GM18870 (cell line): ENCODE measurements around the gene TEX261.

Source experiments
- ATAC-seq: cut with Tn5 transposase; IDR thresholded peaks from one replicate; pipeline ENCODE4 v1.9.1; 2021; ENCODE audit warnings: moderate library complexity; ENCODE audit not compliant: unreplicated experiment

TEX261 gene

DNA sequence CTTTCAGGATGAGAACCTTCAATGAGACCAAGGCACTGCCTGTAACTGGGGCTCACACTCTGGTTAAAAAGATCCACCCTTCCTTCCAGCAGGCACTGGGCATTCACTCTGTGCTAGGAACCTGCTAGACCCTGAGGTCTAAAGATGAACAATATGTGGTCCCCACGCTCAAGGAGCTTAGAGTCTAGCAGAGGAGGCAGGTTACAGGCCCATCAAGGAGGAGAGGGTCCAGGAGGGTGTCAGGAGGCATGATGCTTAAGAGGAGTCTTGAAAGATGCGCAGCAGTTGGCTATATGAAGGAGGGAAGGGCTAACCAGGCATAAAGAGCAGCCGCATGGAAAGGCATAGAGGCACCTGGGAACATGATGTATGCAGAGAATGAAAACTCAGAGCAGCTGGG, 11.7 kb downstream of the TEX261 start:
- no peak for ATAC-seq

DNA sequence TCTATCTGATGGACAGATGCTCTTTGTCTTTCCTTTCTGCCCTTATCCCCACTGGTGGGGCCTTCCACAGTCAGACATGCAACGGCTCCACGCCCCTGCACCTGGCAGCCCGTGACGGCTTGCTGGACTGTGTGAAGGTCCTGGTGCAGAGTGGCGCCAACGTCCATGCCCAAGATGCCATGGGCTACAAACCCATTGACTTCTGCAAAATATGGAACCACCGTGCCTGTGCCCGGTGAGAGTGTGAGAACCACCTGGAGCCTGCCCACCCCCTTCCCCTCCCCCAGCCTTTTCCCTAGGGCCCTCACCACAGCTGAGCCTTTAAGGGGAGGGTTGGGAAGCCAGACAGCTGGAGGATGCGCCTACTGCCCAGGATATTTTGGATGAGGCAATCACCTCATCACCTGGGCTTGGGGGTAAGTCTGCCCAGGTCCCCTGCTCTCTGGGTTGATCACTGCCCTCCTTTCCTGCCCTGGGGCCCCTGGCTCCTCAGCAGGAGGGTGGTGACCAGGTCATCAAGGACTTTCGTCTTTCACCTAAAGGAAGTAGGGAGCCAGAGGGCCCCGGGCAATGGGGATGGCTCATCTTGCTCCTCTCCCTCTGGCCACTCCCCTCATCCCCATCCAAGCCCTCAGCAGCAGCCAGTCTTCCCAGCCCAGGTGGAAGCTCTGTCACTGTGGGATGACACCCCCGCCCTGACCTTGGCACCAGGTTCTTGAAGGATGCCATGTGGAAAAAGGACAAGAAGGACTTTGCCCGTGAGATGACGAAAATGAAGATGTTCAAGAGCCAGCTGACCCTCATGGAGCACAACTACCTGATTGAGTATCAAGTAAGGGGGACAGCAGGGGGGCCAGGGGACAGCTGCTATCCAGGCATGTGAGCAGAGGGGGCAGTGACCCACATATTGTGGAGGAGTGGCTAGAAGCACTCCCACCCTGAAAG, 12.5 kb downstream of the TEX261 start:
- ATAC-seq = no peak

- ATAC-seq = no peak
Measured at GRCh38 chr2:70981421-70981820, 13.3 kb downstream of the TEX261 start.

DNA sequence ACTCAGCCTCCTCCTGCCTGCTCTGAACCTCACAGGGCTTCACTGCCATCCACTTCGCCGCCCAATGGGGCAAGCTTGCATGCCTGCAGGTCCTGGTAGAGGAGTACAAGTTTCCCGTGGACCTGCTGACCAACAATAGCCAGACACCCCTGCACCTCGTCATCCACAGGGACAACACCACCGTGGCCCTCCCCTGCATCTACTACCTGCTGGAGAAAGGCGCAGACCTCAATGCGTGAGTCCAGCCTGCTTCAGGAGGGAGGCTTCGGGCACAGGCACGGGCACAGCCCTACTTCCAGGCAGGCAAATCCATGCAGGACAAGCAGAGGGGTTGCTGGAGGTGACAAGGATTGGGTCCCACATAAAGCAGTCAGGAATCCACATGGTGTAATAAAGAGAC, 15.0 kb downstream of the TEX261 start:
- no peak for ATAC-seq

- no peak for ATAC-seq
Measured at GRCh38 chr2:70979180-70979488, 15.5 kb downstream of the TEX261 start.

GRCh38 chr2:70978341-70979179, 16.1 kb downstream of the TEX261 start, which contains the start of gene ANKRD53:
Gene ANKRD53 (plus strand): TSS chr2:70978630. CDS start chr2:70978646, 16 bp downstream.
- no peak for ATAC-seq

DNA sequence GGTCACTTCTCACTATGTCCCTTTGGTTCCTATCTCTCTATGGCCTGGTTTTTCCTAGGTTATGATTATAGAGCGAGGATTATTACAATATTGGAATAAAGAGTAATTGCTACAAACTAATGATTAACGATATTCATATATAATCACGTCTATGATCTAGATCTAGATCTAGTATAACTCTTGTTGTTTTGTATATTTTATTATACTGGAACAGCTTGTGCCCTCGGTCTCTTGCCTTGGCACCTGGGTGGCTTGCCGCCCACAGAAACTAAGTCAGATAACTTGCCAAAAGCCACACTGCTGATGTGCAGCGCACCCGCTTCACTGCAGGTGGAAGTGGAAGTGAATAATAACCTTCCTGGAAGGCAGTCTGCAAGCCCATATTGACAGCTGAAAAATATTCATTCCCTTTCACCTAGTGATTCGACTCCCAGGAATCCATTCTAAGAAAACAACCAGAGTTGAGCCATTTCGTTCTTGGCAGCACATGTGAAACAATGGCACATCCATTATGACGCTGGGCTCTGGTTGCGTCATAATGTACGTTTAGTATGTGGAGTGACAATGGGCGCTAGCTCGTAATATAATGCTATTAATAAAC, 17.0 kb downstream of the TEX261 start:
- ATAC-seq = no peak

GRCh38 chr2:70975237-70975636, 19.4 kb downstream of the TEX261 start:
- ATAC-seq = no peak

DNA sequence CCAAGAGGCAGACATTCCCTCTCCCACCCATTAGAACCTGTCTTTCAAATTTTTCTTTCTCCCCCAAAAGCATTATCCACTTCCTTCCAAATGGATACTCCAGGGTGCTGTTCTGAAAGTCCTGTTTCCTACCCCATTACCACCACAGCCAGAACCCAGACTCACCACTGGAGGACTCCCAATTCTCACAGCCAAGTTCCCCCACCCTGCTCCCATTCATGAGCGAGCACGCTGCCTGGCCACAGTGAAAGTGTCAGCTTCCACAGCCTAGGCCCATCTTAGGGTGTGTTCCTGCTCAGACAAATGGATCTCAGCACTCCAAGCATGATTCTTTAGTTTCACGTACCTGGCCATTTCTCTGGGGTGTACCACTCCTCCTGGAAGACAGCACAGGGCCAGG, 20.1 kb downstream of the TEX261 start:
- ATAC-seq = no peak

- no peak for ATAC-seq
Measured at GRCh38 chr2:70967189-70967588, 27.5 kb downstream of the TEX261 start.

- no peak for ATAC-seq
Measured at GRCh38 chr2:70966681-70967080, 28.0 kb downstream of the TEX261 start.

DNA sequence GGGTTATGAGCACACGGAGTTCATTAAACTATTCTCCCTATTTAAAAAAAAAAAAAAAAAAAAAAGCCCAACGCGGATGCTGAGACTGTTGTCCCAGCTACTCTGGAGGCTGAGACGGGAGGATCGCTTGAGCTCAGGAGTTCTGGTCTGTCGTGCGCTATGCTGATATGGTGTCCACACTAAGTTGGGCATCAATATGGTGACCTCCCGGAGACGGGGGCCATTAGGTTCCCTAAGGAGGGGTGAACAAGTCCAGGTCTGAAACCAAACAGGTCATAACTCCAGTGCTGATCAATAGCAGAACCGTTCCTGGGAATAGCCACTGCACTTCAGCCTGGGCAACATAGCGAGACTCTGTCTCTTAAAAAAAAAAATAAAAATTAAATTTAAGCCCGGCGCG, 29.2 kb downstream of the TEX261 start:
- no peak for ATAC-seq

GRCh38 chr2:70964596-70965386, 29.9 kb downstream of the TEX261 start:
- no peak for ATAC-seq

DNA sequence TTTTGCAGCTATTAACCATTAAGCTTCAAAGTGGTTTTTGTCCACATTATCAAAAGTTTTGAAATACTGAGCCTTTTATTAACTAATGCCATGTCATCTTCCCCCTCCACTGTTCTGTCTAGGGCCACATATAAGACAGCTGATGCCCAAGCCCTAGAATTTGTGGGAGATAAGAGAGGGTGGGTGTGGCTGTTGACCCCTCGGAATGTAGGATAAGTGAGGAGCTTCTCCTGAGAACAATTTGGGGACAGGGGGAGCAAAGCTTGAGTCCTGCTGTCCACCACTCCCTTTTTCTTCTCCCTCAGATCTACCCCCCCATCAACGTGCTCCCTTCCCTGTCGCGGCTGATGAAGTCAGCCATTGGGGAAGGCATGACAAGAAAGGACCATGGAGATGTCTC, 30.5 kb downstream of the TEX261 start:
- ATAC-seq = no peak

DNA sequence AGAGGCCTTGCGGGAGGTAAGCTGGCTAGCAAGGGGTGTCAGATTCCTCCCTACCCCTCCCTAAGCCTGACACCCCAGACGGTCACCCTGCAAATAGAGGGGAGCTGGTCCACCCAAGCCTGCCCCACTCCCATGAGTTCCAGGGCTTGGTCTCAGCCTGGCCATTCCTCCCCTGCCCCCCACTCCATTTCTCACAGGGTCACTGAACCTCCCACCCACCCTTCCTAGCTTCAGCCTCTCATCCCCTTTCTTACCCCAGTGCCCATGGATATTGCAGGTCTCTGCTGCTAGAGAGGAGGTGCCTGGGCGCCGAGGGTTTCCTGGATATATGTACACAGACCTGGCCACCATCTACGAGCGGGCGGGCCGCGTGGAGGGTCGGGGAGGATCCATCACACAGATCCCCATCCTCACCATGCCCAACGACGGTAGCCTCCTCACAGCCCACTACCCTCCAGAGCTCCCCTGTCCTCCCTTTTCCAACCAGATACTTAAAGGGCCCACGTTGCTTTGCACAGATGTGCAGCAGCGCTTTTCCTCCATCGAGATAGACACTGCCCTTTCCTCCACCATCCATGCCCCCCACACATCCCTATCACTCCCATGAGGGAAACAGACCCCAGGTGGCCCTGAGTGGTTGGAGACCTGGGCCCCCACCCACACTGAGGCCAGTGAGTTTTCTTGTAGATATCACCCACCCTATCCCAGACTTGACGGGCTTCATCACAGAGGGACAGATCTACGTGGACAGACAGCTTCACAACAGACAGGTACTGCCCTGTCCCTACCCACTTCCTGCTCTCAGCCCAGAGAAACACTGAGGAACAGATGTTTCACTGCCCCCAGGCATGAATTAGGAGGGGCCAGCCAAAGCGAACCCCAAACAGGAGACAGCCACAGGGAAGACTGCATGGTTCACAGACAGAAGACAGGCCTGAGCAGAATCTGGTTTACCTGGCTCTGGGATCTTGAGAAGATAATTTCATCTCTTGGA, 31.5 kb downstream of the TEX261 start:
- no peak for ATAC-seq

DNA sequence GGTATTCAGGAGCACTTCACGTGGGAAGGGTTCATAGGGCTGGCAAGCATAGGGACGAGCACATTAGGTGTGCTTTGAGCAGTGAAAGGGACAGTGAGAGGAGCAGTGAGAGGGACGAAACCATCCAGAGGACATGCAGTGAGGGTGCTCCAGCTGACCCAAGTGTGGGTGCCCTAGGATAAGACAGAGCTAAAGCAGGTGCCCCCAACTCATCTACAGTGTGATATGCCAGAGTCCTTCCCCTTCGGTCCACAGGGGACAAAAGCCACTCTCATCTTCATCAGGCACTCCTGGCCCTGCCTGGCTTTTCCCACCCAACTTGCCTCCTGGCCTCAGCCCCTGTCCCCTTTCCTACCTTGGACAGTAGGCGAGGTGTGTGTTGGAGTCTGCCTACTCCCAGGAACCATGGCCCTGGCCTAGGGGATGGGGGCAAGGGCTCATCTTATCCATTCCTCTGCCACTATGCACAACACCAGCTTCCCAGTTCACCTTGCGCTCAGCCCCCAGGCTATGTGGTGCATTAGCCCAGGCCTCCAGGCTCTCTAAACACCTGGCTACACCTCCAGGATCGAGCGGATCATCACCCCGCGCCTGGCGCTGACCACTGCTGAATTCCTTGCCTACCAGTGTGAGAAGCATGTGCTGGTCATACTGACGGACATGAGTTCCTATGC, 32.3 kb downstream of the TEX261 start:
- ATAC-seq = no peak

DNA sequence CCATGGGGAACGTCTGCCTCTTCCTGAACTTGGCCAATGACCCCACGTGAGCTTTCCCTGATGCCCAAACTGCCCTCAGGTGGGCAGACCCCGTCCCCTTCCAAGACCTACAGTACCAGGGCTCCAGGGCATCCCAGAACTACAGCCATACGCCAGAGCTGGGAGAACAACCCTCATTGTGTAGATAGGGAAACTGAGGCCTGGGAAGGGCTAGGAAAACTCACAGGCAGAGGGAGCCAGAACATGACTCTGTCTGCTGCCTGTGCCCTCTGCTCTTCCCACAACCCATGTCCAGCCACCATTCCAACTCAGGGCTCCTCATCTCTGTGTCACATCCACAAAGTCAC, 33.1 kb downstream of the TEX261 start:
- no peak for ATAC-seq

- no peak for ATAC-seq
Measured at GRCh38 chr2:70960833-70961647, 33.6 kb downstream of the TEX261 start.
